Stimulated activated naive CD8-positive, alpha-beta T cell treated with anti-CD3 and anti-CD28 coated beads, Interleukin-15, Interleukin-2, amounts not matched to agents 100 U/mL and 50 U/mL, for 24 hours (primary cell): ENCODE measurements around the gene NUMBL.
A peak's percentile ranks its signal among the peaks of the same experiment; 100 is the strongest.

Source experiments
- ATAC-seq: fragments of 150-1000 bp; cut with Tn5 transposase; one replicate; pipeline ENCODE4 v1.10.0; 2021
- DNase-seq: peaks from one replicate; pipeline ENCODE4 v3.0.0; 2021

Gene NUMBL

GRCh38 chr19:40689339-40690049 is 957 bp downstream of the NUMBL start:
- ATAC-seq (no peak), DNase-seq (peak; percentile 46)

GRCh38 chr19:40688987-40689338 is 1.5 kb downstream of the NUMBL start:
- ATAC-seq (no peak), DNase-seq (no peak)

- DNase-seq = no peak
- ATAC-seq = no peak
Measured at GRCh38 chr19:40688309-40688708, 2.1 kb downstream of the NUMBL start.

GRCh38 chr19:40687525-40688016 is 2.9 kb downstream of the NUMBL start:
- ATAC-seq (no peak), DNase-seq (no peak)

- ATAC-seq (no peak), DNase-seq (no peak)
Measured at GRCh38 chr19:40686882-40687524, 3.4 kb downstream of the NUMBL start.

GRCh38 chr19:40685563-40685962 is 4.9 kb downstream of the NUMBL start:
- ATAC-seq = no peak
- DNase-seq = no peak

GRCh38 chr19:40685016-40685526 is 5.4 kb downstream of the NUMBL start:
- DNase-seq = no peak

GRCh38 chr19:40684280-40684679 is 6.2 kb downstream of the NUMBL start:
- DNase-seq = no peak
- ATAC-seq = no peak

More at GRCh38 chr19:40685016-40685526, 5.4 kb downstream of the NUMBL start:
- no peak for ATAC-seq

- ATAC-seq (no peak), DNase-seq (no peak)
Measured at GRCh38 chr19:40683437-40683836, 7.0 kb downstream of the NUMBL start.

- ATAC-seq = no peak
- DNase-seq = no peak
Measured at GRCh38 chr19:40682431-40682964, 8.0 kb downstream of the NUMBL start.

- no peak for DNase-seq
- ATAC-seq = no peak
Measured at GRCh38 chr19:40681039-40681438, 9.4 kb downstream of the NUMBL start.

GRCh38 chr19:40677156-40677555 is 13.3 kb downstream of the NUMBL start:
- DNase-seq (no peak), ATAC-seq (no peak)

- DNase-seq = no peak
- ATAC-seq = no peak
Measured at GRCh38 chr19:40674291-40674690, 16.2 kb downstream of the NUMBL start.

GRCh38 chr19:40673397-40673796 is 17.1 kb downstream of the NUMBL start:
- DNase-seq (no peak), ATAC-seq (no peak)

- DNase-seq (no peak), ATAC-seq (no peak)
Measured at GRCh38 chr19:40672573-40673299, 17.7 kb downstream of the NUMBL start.

- DNase-seq (no peak), ATAC-seq (no peak)
Measured at GRCh38 chr19:40672038-40672437, 18.4 kb downstream of the NUMBL start.

GRCh38 chr19:40671404-40671803 is 19.0 kb downstream of the NUMBL start:
- DNase-seq (no peak), ATAC-seq (no peak)

GRCh38 chr19:40668991-40669614 is 21.3 kb downstream of the NUMBL start:
- DNase-seq = no peak

GRCh38 chr19:40667602-40668001 is 22.8 kb downstream of the NUMBL start:
- ATAC-seq (no peak), DNase-seq (no peak)

More at GRCh38 chr19:40668991-40669614, 21.3 kb downstream of the NUMBL start:
- no peak for ATAC-seq

GRCh38 chr19:40666803-40667438 is 23.5 kb downstream of the NUMBL start:
- no peak for ATAC-seq

More at GRCh38 chr19:40666803-40667438, 23.5 kb downstream of the NUMBL start:
- DNase-seq = no peak
